ENCODE measurements around the gene ZNF436. TPM values are rescaled to one million over a fixed set of nuclear protein-coding genes. Genes with fewer than 3 reads are reported as not detected.
A peak's percentile ranks its signal among the peaks of the same experiment; 100 is the strongest.

Gene ZNF436
- total and polyA plus RNA-seq, 5 donors from 2014 or later: 2.1 to 5.2 (median 3.2) TPM

- DNase-seq: no peak
- Mint-ChIP-seq H3K27ac (no peak overlapping the region), H3K4me1 (peaks cover 0 to 5% (median 5%) of the 10 kb centered on the region in 4 donors)
Measured at GRCh38 chr1:23357138-23357908, 12.3 kb downstream of the ZNF436 start.

GRCh38 chr1:23356471-23357137, 13.0 kb downstream of the ZNF436 start:
- no peaks in the 10 kb centered on the region for H3K4me1 ChIP-seq (ENCODE audit: control insufficient read depth, insufficient read depth, low read length, poor library complexity, severe bottlenecking)
- DNase-seq (no peak), ATAC-seq (ENCODE audit: low read depth in 2 of 2) (no peak)
- Mint-ChIP-seq H3K36me3 (peaks cover 20% of the 10 kb centered on the region), H3K27me3 (peaks cover 12% of the 10 kb centered on the region), H3K9me3 (peaks cover 4 to 22% (median 6%) of the 10 kb centered on the region in 7 donors), H3K27ac (peak overlapping the region in 1 of 3 donors; percentile 35), H3K4me1 (peaks cover 0 to 5% (median 5%) of the 10 kb centered on the region in 4 donors), H3K4me3 (peak overlapping the region in 1 of 4 donors; percentile 42)
- no peak overlapping the region for H3K27ac ChIP-seq (ENCODE audit: insufficient read depth, low read length, poor library complexity, severe bottlenecking)
- no peak overlapping the region for H3K4me3 ChIP-seq (ENCODE audit: low read depth, low read length)
- peaks cover 24 to 36% of the 10 kb centered on the region in 2 experiments for H3K9me3 ChIP-seq (ENCODE audit: control insufficient read depth in 2 of 2, low read length in 2 of 2)
- peaks cover 2% of the 10 kb centered on the region for H3K36me3 ChIP-seq (ENCODE audit: control insufficient read depth, insufficient read depth, low read length)
- H3K27me3 ChIP-seq (ENCODE audit: control insufficient read depth, insufficient read depth, low read length): no peaks in the 10 kb centered on the region

More at GRCh38 chr1:23357138-23357908, 12.3 kb downstream of the ZNF436 start:
- Mint-ChIP-seq H3K27me3 (peaks cover 12% of the 10 kb centered on the region), H3K9me3 (peaks cover 4 to 27% (median 8%) of the 10 kb centered on the region in 7 donors), H3K4me3 (no peak overlapping the region), H3K36me3 (peaks cover 24% of the 10 kb centered on the region)
- no peaks in the 10 kb centered on the region for H3K4me1 ChIP-seq (ENCODE audit: control insufficient read depth, insufficient read depth, low read length, poor library complexity, severe bottlenecking)
- ATAC-seq (ENCODE audit: low read depth in 2 of 2): no peak
- no peaks in the 10 kb centered on the region for H3K27me3 ChIP-seq (ENCODE audit: control insufficient read depth, insufficient read depth, low read length)
- no peak overlapping the region for H3K4me3 ChIP-seq (ENCODE audit: low read depth, low read length)
- no peak overlapping the region for H3K27ac ChIP-seq (ENCODE audit: insufficient read depth, low read length, poor library complexity, severe bottlenecking)
- H3K36me3 ChIP-seq (ENCODE audit: control insufficient read depth, insufficient read depth, low read length): peaks cover 7% of the 10 kb centered on the region
- H3K9me3 ChIP-seq (ENCODE audit: control insufficient read depth in 2 of 2, low read length in 2 of 2): peaks cover 31 to 43% of the 10 kb centered on the region in 2 experiments

- Histone ChIP-seq H3K4me3 (ENCODE audit: low read depth, low read length) (no peak overlapping the region), H3K4me1 (ENCODE audit: control insufficient read depth, insufficient read depth, low read length, poor library complexity, severe bottlenecking) (no peaks in the 10 kb centered on the region), H3K36me3 (ENCODE audit: control insufficient read depth, insufficient read depth, low read length) (no peaks in the 10 kb centered on the region), H3K27ac (ENCODE audit: insufficient read depth, low read length, poor library complexity, severe bottlenecking) (no peak overlapping the region), H3K9me3 (ENCODE audit: control insufficient read depth in 2 of 2, low read length in 2 of 2) (peaks cover under 1 to 13% of the 10 kb centered on the region in 2 experiments), H3K27me3 (ENCODE audit: control insufficient read depth, insufficient read depth, low read length) (no peaks in the 10 kb centered on the region)
- H3K4me1 Mint-ChIP-seq: peaks cover 0 to 5% (median 4%) of the 10 kb centered on the region in 4 donors
- ATAC-seq (ENCODE audit: low read depth in 2 of 2): no peak
- peaks cover 0 to 6% (median 1%) of the 10 kb centered on the region in 7 donors for H3K9me3 Mint-ChIP-seq
- H3K4me3 Mint-ChIP-seq: no peak overlapping the region
- peak overlapping the region in 2 of 3 donors; percentile 15 to 79 for H3K27ac Mint-ChIP-seq
- no peak for DNase-seq
- peaks cover 12% of the 10 kb centered on the region for H3K27me3 Mint-ChIP-seq
- H3K36me3 Mint-ChIP-seq: no peaks in the 10 kb centered on the region
Measured at GRCh38 chr1:23354245-23354644, 15.4 kb downstream of the ZNF436 start.

- ATAC-seq (ENCODE audit: low read depth in 2 of 2): no peak
- H3K4me1 Mint-ChIP-seq: peaks cover 0 to 5% (median 4%) of the 10 kb centered on the region in 4 donors
- no peak for DNase-seq
- Histone ChIP-seq H3K27ac (ENCODE audit: insufficient read depth, low read length, poor library complexity, severe bottlenecking) (no peak overlapping the region), H3K36me3 (ENCODE audit: control insufficient read depth, insufficient read depth, low read length) (no peaks in the 10 kb centered on the region), H3K4me1 (ENCODE audit: control insufficient read depth, insufficient read depth, low read length, poor library complexity, severe bottlenecking) (no peaks in the 10 kb centered on the region), H3K27me3 (ENCODE audit: control insufficient read depth, insufficient read depth, low read length) (no peaks in the 10 kb centered on the region), H3K4me3 (ENCODE audit: low read depth, low read length) (no peak overlapping the region), H3K9me3 (ENCODE audit: control insufficient read depth in 2 of 2, low read length in 2 of 2) (no peaks in the 10 kb centered on the region)
- H3K36me3 Mint-ChIP-seq: no peaks in the 10 kb centered on the region
- no peak overlapping the region for H3K27ac Mint-ChIP-seq
- no peak overlapping the region for H3K4me3 Mint-ChIP-seq
- H3K9me3 Mint-ChIP-seq: peaks cover 0 to 3% (median 0%) of the 10 kb centered on the region in 7 donors
- H3K27me3 Mint-ChIP-seq: peaks cover 17% of the 10 kb centered on the region
Measured at GRCh38 chr1:23352096-23352695, 17.4 kb downstream of the ZNF436 start.

- Histone ChIP-seq H3K4me1 (ENCODE audit: control insufficient read depth, insufficient read depth, low read length, poor library complexity, severe bottlenecking) (peaks cover 28% of the 10 kb centered on the region), H3K36me3 (ENCODE audit: control insufficient read depth, insufficient read depth, low read length) (no peaks in the 10 kb centered on the region), H3K4me3 (ENCODE audit: low read depth, low read length) (no peak overlapping the region), H3K27ac (ENCODE audit: insufficient read depth, low read length, poor library complexity, severe bottlenecking) (no peak overlapping the region), H3K9me3 (ENCODE audit: control insufficient read depth in 2 of 2, low read length in 2 of 2) (no peaks in the 10 kb centered on the region), H3K27me3 (ENCODE audit: control insufficient read depth, insufficient read depth, low read length) (no peaks in the 10 kb centered on the region)
- H3K36me3 Mint-ChIP-seq: no peaks in the 10 kb centered on the region
- peaks cover 0 to 2% (median 0%) of the 10 kb centered on the region in 7 donors for H3K9me3 Mint-ChIP-seq
- ATAC-seq (ENCODE audit: low read depth in 2 of 2) (no peak), DNase-seq (no peak)
- H3K27me3 Mint-ChIP-seq: peaks cover 9% of the 10 kb centered on the region
- H3K27ac Mint-ChIP-seq: peak overlapping the region in 1 of 3 donors; percentile 95
- H3K4me3 Mint-ChIP-seq: peak overlapping the region; percentile 57 to 96 (median 85)
- H3K4me1 Mint-ChIP-seq: peaks cover 10 to 37% (median 24%) of the 10 kb centered on the region in 4 donors
Measured at GRCh38 chr1:23345920-23346319, 23.7 kb downstream of the ZNF436 start.

- Histone ChIP-seq H3K4me1 (ENCODE audit: control insufficient read depth, insufficient read depth, low read length, poor library complexity, severe bottlenecking) (peaks cover 37% of the 10 kb centered on the region), H3K4me3 (ENCODE audit: low read depth, low read length) (peak overlapping the region; percentile 86), H3K27me3 (ENCODE audit: control insufficient read depth, insufficient read depth, low read length) (no peaks in the 10 kb centered on the region), H3K36me3 (ENCODE audit: control insufficient read depth, insufficient read depth, low read length) (no peaks in the 10 kb centered on the region), H3K27ac (ENCODE audit: insufficient read depth, low read length, poor library complexity, severe bottlenecking) (peak overlapping the region; percentile 86), H3K9me3 (ENCODE audit: control insufficient read depth in 2 of 2, low read length in 2 of 2) (no peaks in the 10 kb centered on the region)
- ATAC-seq (ENCODE audit: low read depth in 2 of 2): no peak
- peak overlapping the region; percentile 94 to 97 (median 96) for H3K4me3 Mint-ChIP-seq
- H3K9me3 Mint-ChIP-seq: peaks cover 0 to 2% (median 0%) of the 10 kb centered on the region in 7 donors
- H3K36me3 Mint-ChIP-seq: no peaks in the 10 kb centered on the region
- H3K4me1 Mint-ChIP-seq: peaks cover 19 to 46% (median 33%) of the 10 kb centered on the region in 4 donors
- no peak for DNase-seq
- peak overlapping the region; percentile 95 to 98 (median 95) for H3K27ac Mint-ChIP-seq
- H3K27me3 Mint-ChIP-seq: peaks cover 9% of the 10 kb centered on the region
Measured at GRCh38 chr1:23344987-23345472, 24.6 kb downstream of the ZNF436 start.
